A673 (cell line): ENCODE measurements around the gene AKAP6.

Source experiments
- CTCF ChIP-seq: fragments of 300-800, 200-600 bp; sonication (generic); conservative IDR thresholded peaks from 2 replicates; pipeline ENCODE4 v1.5.1; 2017; ENCODE audit warnings: low read depth, mild to moderate bottlenecking, antibody characterized with exemption, low read length, moderate library complexity, mixed read lengths
- EZH2 ChIP-seq: fragments of 200-600 bp; sonication (generic); IDR thresholded peaks from 2 replicates; pipeline ENCODE4 v1.6.1; 2017; ENCODE audit warnings: borderline replicate concordance, low read depth, mild to moderate bottlenecking, mixed read lengths, antibody characterized with exemption, low read length; ENCODE audit not compliant: poor library complexity, severe bottlenecking

GRCh38 chr14:32701475-32701874 lies 372.4 kb downstream of the AKAP6 start:
- TF ChIP-seq CTCF (no peak), EZH2 (no peak)
